HG03442 (cell line): ENCODE measurements around the gene ACTR8.
A peak's percentile ranks its signal among the peaks of the same experiment; 100 is the strongest.
"Not testable (repeated sequence)": the region's sequence is repeated elsewhere in the genome, so short reads cannot be mapped to it uniquely, and the experiment has no call there.

Source experiments
- ATAC-seq: cut with Tn5 transposase; IDR thresholded peaks from one replicate; pipeline ENCODE4 v1.9.1; 2021; ENCODE audit warnings: mild to moderate bottlenecking, moderate library complexity; ENCODE audit not compliant: unreplicated experiment

Gene ACTR8

GRCh38 chr3:53881691-53882593 lies at the start of gene ACTR8:
Gene ACTR8, minus strand, starts transcription at chr3:53882152. Its CDS starts 51 bp downstream, at chr3:53882101.
- ATAC-seq: peak; percentile 84

GRCh38 chr3:53927208-53927872 lies 45.4 kb upstream of the ACTR8 start:
- ATAC-seq: not testable (repeated sequence)

- ATAC-seq: no peak
These were observed 39.3 kb upstream of the ACTR8 start for GRCh38 chr3:53921296-53921695.

GRCh38 chr3:53919741-53920140 lies 37.8 kb upstream of the ACTR8 start:
- no peak for ATAC-seq

GRCh38 chr3:53913401-53913800 lies 31.4 kb upstream of the ACTR8 start:
- ATAC-seq: no peak

- no peak for ATAC-seq
These were observed 20.8 kb upstream of the ACTR8 start for GRCh38 chr3:53902711-53903110.

GRCh38 chr3:53902067-53902466 lies 20.1 kb upstream of the ACTR8 start:
- ATAC-seq: no peak

GRCh38 chr3:53900666-53901331 lies 18.8 kb upstream of the ACTR8 start:
- no peak for ATAC-seq

- no peak for ATAC-seq
These were observed 17.8 kb upstream of the ACTR8 start for GRCh38 chr3:53899750-53900149.

- no peak for ATAC-seq
These were observed 10.3 kb upstream of the ACTR8 start for GRCh38 chr3:53892286-53892637.

GRCh38 chr3:53891497-53892285 lies 9.7 kb upstream of the ACTR8 start, which contains the start of gene SELENOK:
Gene SELENOK, minus strand, starts transcription at chr3:53891859.
- ATAC-seq: peak; percentile 96

GRCh38 chr3:53890726-53891475 lies 8.9 kb upstream of the ACTR8 start:
- ATAC-seq: no peak

GRCh38 chr3:53888232-53888631 lies 6.3 kb upstream of the ACTR8 start:
- ATAC-seq: no peak

- ATAC-seq: no peak
These were observed 5.5 kb upstream of the ACTR8 start for GRCh38 chr3:53887446-53887845.

GRCh38 chr3:53885239-53885638 lies 3.3 kb upstream of the ACTR8 start:
- ATAC-seq: peak; percentile 27

GRCh38 chr3:53884623-53885022 lies 2.7 kb upstream of the ACTR8 start:
- no peak for ATAC-seq

GRCh38 chr3:53883008-53883407 lies 1.1 kb upstream of the ACTR8 start:
- ATAC-seq: no peak

- ATAC-seq: no peak
These were observed 1.3 kb downstream of the ACTR8 start for GRCh38 chr3:53880396-53881345.
